GM12873 (cell line): ENCODE measurements around the gene KCNQ1.

Source experiments
- CTCF ChIP-seq: IDR thresholded peaks from 2 replicates; pipeline ENCODE4 v1.5.1; 2012; ENCODE audit warnings: low read depth, mild to moderate bottlenecking, moderate library complexity, low read length, control low read depth; ENCODE audit not compliant: insufficient read depth; ENCODE audit errors: missing control alignments

Gene KCNQ1, protein sequence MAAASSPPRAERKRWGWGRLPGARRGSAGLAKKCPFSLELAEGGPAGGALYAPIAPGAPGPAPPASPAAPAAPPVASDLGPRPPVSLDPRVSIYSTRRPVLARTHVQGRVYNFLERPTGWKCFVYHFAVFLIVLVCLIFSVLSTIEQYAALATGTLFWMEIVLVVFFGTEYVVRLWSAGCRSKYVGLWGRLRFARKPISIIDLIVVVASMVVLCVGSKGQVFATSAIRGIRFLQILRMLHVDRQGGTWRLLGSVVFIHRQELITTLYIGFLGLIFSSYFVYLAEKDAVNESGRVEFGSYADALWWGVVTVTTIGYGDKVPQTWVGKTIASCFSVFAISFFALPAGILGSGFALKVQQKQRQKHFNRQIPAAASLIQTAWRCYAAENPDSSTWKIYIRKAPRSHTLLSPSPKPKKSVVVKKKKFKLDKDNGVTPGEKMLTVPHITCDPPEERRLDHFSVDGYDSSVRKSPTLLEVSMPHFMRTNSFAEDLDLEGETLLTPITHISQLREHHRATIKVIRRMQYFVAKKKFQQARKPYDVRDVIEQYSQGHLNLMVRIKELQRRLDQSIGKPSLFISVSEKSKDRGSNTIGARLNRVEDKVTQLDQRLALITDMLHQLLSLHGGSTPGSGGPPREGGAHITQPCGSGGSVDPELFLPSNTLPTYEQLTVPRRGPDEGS

DNA sequence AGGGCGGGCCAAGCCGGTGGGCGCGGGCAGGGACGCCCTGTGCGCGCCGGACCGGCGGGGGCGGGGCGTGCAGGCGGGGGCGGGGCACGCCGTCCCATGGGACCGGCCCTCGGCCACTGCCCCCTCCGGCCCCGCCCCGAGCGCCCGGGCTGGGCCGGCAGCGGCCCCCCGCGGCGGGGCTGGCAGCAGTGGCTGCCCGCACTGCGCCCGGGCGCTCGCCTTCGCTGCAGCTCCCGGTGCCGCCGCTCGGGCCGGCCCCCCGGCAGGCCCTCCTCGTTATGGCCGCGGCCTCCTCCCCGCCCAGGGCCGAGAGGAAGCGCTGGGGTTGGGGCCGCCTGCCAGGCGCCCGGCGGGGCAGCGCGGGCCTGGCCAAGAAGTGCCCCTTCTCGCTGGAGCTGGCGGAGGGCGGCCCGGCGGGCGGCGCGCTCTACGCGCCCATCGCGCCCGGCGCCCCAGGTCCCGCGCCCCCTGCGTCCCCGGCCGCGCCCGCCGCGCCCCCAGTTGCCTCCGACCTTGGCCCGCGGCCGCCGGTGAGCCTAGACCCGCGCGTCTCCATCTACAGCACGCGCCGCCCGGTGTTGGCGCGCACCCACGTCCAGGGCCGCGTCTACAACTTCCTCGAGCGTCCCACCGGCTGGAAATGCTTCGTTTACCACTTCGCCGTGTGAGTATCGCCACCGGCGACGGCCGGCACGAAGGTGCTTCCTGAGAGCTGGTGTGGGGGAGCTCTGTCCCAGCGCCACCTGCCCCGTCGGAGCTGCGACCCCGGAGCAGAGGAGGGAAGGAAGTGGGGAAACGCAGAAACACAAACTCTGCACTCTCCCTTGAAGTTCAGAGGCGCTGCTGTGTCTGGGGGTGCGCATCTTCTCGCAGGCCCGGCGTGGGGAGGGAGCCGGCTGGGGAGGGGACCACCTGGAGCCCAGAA, at the start of gene KCNQ1:
Gene KCNQ1, plus strand, starts transcription at position 188 of the 925 bp plus-strand sequence. Its CDS starts 91 bp downstream, at position 279.
- TF ChIP-seq CTCF = no peak

- no peak for TF ChIP-seq CTCF
These were observed 49.5 kb upstream of the KCNQ1 start for GRCh38 chr11:2395211-2395730.

DNA sequence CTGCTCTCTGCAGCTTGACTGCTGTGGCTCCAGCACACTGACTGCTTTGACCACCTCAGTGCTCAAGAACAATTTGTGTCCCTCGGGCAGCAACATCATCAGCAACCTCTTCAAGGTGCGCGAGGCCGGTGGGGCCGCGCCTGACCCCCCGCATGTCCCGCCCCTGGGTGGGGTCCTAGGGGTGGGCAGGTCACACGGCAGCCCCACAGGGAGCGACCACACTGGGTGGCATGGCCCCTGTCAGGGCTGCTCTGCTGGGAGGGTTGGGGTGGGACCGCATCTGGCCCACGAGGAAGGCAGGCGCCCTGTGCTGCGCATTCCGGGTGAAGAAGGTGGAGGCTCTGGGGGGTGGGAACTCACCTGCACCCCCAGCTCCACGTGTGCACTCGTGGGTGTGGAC, 49.0 kb upstream of the KCNQ1 start:
- TF ChIP-seq CTCF = no peak

DNA sequence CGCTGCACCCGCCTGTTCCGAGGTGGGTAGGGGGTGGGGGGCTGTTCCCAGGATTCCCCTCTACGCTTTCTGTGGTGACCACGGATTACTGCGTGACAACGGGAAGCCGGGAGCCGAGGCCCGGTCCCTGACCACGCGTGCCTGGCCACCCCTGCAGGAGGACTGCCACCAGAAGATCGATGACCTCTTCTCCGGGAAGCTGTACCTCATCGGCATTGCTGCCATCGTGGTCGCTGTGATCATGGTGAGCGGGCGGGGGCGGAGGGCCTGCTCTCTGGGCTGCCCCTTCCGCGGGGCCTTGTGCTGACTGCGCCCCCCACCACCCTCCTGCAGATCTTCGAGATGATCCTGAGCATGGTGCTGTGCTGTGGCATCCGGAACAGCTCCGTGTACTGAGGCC, 48.3 kb upstream of the KCNQ1 start:
- TF ChIP-seq CTCF = no peak

- TF ChIP-seq CTCF = no peak
These were observed 47.8 kb upstream of the KCNQ1 start for GRCh38 chr11:2397005-2397404.

- peak; percentile 16 for TF ChIP-seq CTCF
These were observed 46.0 kb upstream of the KCNQ1 start for GRCh38 chr11:2398664-2399355.
